Activated T-cell treated with anti-CD3 and anti-CD28 coated beads, Interleukin-2, amount 50 U/mL, for 72 hours (primary cell): ENCODE data around the gene RPLP2. TPM values are rescaled to one million over a fixed set of nuclear protein-coding genes. Genes with fewer than 3 reads are reported as not detected.

ENCODE experiments used
- ATAC-seq, 2 donors: fragments of 150-1000 bp; cut with Tn5 transposase; replicated peaks in 1 of 2; 2 replicates each; pipeline ENCODE4 v1.10.0; 2021; ENCODE audit warnings: moderate library complexity in 2 of 2, mild to moderate bottlenecking in 1 of 2
- DNase-seq, 2 donors: peaks; one replicate each; pipeline ENCODE4 v3.0.0; 2021 to 2022; ENCODE audit warnings: mixed read lengths in 1 of 2
- H3K27ac Mint-ChIP-seq: one replicate; pipeline ENCODE4 v1.8.0; 2022; ENCODE audit warnings: mild to moderate bottlenecking, moderate library complexity, mixed read lengths
- H3K27me3 Mint-ChIP-seq: one replicate; pipeline ENCODE4 v1.8.0; 2022; ENCODE audit warnings: low read depth, mixed read lengths
- H3K36me3 Mint-ChIP-seq, 2 donors: one replicate each; pipeline ENCODE4 v1.8.0; 2022; ENCODE audit warnings: mixed read lengths in 2 of 2, mild to moderate bottlenecking in 1 of 2; ENCODE audit not compliant: insufficient read depth in 2 of 2
- H3K4me1 Mint-ChIP-seq: one replicate; pipeline ENCODE4 v1.8.0; 2022; ENCODE audit warnings: low read depth, mixed read lengths
- H3K4me3 Mint-ChIP-seq, 2 donors: one replicate each; pipeline ENCODE4 v1.8.0; 2022; ENCODE audit warnings: mild to moderate bottlenecking in 2 of 2, mixed read lengths in 2 of 2, moderate library complexity in 2 of 2
- H3K9me3 Mint-ChIP-seq, 2 donors: one replicate each; pipeline ENCODE4 v1.8.0; 2022; ENCODE audit warnings: mixed read lengths in 2 of 2
- total RNA-seq, 2 donors: library from RNA; stranded (reverse); gene quantifications; one replicate each; pipeline ENCODE4 v1.2.3, GENCODE V29; 2022

The RPLP2 gene
- total RNA-seq, 2 donors from 2014 or later = 3,054 to 3,114 TPM

DNA sequence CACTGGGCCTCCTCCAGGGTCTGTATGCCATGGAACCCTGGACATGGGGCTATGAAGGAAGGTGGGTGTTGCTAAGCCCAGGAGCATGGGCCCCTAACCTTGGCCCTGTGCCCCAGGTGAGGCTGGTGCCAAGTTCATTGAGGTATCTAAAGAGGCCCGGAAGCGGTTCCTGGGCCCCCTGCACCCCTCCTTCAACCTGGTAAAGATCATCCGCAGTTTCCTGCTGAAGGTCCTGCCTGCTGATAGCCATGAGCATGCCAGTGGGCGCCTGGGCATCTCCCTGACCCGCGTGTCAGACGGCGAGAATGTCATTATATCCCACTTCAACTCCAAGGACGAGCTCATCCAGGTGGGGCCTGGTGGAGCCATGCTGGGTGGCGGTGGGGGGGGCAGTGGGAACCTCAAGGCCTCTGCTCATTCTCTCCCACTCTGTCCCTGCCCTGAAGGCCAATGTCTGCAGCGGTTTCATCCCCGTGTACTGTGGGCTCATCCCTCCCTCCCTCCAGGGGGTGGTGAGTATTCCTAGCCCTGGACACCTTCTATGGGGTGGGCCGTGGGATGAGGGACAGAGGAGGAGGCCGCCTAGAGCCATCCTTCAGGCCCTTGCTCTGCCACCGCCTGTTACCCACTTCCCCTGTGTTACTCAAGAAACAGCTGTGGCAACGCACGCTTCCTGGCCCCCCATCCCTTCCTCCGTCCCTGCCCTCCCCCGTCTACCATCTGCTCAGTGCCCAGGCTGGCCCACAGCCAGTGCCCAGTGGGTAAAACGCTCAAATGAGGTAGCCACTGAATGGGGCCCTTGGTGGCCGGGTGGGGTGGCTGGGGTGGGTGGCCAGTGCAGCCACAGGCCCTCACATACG, 12.0 kb downstream of the RPLP2 start:
- no peak for DNase-seq
- ATAC-seq = no peak
- Mint-ChIP-seq H3K36me3 (peaks cover 2 to 3% of the 10 kb centered on the region in 2 donors), H3K4me3 (peak overlapping the region in 1 of 2 donors; percentile 29), H3K9me3 (no peaks in the 10 kb centered on the region), H3K4me1 (peaks cover 15% of the 10 kb centered on the region), H3K27me3 (no peaks in the 10 kb centered on the region), H3K27ac (no peak overlapping the region)

GRCh38 chr11:823441-824291, 13.9 kb downstream of the RPLP2 start:
- peaks cover 2 to 3% of the 10 kb centered on the region in 2 donors for H3K36me3 Mint-ChIP-seq
- H3K9me3 Mint-ChIP-seq = no peaks in the 10 kb centered on the region
- no peak for ATAC-seq
- no peak overlapping the region for H3K27ac Mint-ChIP-seq
- H3K4me3 Mint-ChIP-seq = no peak overlapping the region
- H3K27me3 Mint-ChIP-seq = peaks cover 13% of the 10 kb centered on the region
- DNase-seq = no peak
- H3K4me1 Mint-ChIP-seq = peaks cover 20% of the 10 kb centered on the region

DNA sequence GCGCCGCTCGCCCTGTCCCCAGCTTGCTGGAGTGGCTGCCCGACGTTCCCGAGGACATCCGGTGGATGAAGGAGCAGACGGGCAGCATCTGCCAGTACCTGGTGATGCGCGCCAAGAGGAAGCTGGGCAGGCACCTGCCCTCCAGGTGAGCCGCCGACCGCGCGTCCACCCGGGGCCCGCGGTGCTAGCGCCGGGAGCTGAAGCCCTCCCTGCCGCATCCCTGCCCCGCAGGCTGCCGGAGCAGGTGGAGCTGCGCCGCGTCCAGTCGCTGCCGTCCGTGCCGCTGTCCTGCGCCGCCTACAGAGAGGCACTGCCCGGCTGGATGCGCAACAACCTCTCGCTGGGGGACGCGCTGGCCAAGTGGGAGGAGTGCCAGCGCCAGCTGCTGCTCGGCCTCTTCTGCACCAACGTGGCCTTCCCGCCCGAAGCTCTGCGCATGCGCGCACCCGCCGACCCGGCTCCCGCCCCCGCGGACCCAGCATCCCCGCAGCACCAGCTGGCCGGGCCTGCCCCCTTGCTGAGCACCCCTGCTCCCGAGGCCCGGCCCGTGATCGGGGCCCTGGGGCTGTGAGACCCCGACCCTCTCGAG, 14.6 kb downstream of the RPLP2 start:
- Mint-ChIP-seq H3K4me1 (peaks cover 26% of the 10 kb centered on the region), H3K27ac (no peak overlapping the region), H3K27me3 (peaks cover 20% of the 10 kb centered on the region), H3K4me3 (no peak overlapping the region), H3K36me3 (peaks cover 2 to 3% of the 10 kb centered on the region in 2 donors), H3K9me3 (no peaks in the 10 kb centered on the region)
- no peak for ATAC-seq
- DNase-seq = no peak

- ATAC-seq = no peak
- no peaks in the 10 kb centered on the region for H3K9me3 Mint-ChIP-seq
- no peak overlapping the region for H3K4me3 Mint-ChIP-seq
Measured at GRCh38 chr11:824942-825341, 15.2 kb downstream of the RPLP2 start.

GRCh38 chr11:825366-826226, 15.8 kb downstream of the RPLP2 start:
- Mint-ChIP-seq H3K4me3 (no peak overlapping the region), H3K36me3 (peaks cover 2 to 3% of the 10 kb centered on the region in 2 donors), H3K4me1 (peaks cover 28% of the 10 kb centered on the region), H3K27ac (no peak overlapping the region), H3K27me3 (peaks cover 24% of the 10 kb centered on the region), H3K9me3 (no peaks in the 10 kb centered on the region)
- DNase-seq = no peak
- no peak for ATAC-seq

More at GRCh38 chr11:824942-825341, 15.2 kb downstream of the RPLP2 start:
- DNase-seq = no peak
- Mint-ChIP-seq H3K27me3 (peaks cover 24% of the 10 kb centered on the region), H3K4me1 (peaks cover 29% of the 10 kb centered on the region), H3K36me3 (peaks cover 2 to 3% of the 10 kb centered on the region in 2 donors), H3K27ac (no peak overlapping the region)

DNA sequence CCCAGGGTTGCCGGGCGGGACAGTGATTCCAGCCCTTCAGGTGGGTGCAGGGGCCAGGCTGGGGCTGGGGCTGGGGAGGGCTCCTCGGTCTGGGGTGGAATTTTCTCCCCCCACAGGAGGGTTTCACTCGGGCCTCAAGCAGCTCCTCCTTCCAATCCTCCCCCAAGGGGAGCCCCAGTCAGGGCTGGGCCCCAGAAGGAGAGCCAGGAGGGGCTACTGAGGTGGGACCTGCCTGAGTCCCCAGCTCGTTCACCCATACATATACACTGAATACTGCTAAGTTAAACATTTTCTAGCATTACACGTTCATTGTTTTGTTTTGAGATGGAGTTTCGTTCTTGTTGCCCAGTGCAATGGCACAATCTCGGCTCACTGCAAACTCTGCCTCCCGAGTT, 16.5 kb downstream of the RPLP2 start:
- Mint-ChIP-seq H3K27ac (peak overlapping the region; percentile 46), H3K9me3 (no peaks in the 10 kb centered on the region), H3K36me3 (peaks cover 2 to 3% of the 10 kb centered on the region in 2 donors), H3K4me3 (peak overlapping the region; percentile 79 to 81), H3K27me3 (peaks cover 27% of the 10 kb centered on the region), H3K4me1 (peaks cover 23% of the 10 kb centered on the region)
- no peak for ATAC-seq
- DNase-seq = no peak

DNA sequence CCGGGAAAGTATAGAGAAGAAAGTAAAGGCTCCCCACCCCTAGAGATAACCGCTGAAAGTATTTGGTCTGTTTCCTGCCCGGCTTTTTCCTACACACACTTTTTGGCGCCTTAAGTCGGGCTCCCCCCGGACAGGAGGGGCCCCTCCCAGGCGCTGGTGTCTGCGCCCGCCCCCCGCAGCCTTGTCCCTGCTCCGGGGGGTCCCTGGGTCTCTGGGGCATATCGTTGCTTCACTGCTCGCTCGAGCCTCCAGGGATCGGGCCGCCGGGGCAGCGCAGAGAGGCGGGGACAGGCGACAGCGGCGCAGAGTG, 17.0 kb downstream of the RPLP2 start:
- no peaks in the 10 kb centered on the region for H3K9me3 Mint-ChIP-seq
- H3K4me1 Mint-ChIP-seq = peaks cover 26% of the 10 kb centered on the region
- H3K36me3 Mint-ChIP-seq = peaks cover 2 to 3% of the 10 kb centered on the region in 2 donors
- DNase-seq = no peak
- peaks cover 32% of the 10 kb centered on the region for H3K27me3 Mint-ChIP-seq
- peak in 1 of 2 donors; percentile 1 for ATAC-seq
- H3K27ac Mint-ChIP-seq = no peak overlapping the region
- H3K4me3 Mint-ChIP-seq = peak overlapping the region; percentile 79 to 81

DNA sequence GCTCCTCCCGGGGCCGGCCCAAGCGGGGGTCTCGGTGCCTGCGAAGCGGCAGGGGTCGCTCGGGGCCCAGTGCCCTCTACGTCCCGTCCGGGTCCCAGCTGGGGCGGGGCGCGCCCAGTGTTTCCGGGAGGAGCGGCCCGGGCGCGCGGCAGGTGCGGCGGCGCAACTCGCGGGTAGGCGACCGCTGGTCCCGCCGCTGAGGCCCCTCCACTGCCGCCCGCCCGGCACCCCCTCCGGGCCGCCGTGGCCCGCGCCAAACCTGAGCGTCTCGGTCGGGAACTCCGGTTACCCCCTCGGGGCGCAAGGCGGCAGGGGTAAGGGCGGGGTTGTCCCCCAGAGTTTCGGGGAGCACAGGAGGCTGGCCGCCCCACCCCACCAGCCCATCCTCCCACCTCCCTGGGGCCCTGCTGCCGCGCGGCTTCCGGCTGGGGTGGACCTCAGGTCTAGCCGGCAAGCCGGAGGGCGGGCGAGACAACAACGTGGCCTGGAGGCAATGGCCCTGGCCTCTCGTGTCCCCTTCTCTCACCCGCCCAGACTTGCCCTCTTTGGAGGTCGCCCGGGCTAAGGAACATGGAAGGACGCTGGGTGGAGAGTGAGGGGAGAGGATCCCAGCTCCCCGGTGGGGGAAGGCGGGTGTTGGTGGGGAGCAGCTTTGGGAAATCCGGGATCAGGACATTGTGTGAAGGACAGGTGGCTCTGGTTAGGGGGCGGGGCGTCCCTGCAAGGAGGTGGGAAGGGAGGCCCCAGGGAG, 17.6 kb downstream of the RPLP2 start:
- Mint-ChIP-seq H3K4me3 (peak overlapping the region; percentile 79 to 89), H3K9me3 (no peaks in the 10 kb centered on the region), H3K27ac (no peak overlapping the region), H3K4me1 (peaks cover 29% of the 10 kb centered on the region), H3K36me3 (peaks cover 2 to 3% of the 10 kb centered on the region in 2 donors), H3K27me3 (peaks cover 36% of the 10 kb centered on the region)
- DNase-seq = peak; percentile 48 to 57
- peak; percentile 28 to 49 for ATAC-seq

GRCh38 chr11:827897-828192, 18.1 kb downstream of the RPLP2 start, which contains the start of gene CRACR2B:
TSS of gene CRACR2B (plus strand) at chr11:827919. CDS start at chr11:828608, 689 bp downstream.
- Mint-ChIP-seq H3K9me3 (no peaks in the 10 kb centered on the region), H3K27me3 (peaks cover 36% of the 10 kb centered on the region), H3K27ac (no peak within 1 kb of the TSS), H3K4me1 (peaks cover 29% of the 10 kb centered on the region), H3K36me3 (peaks cover 2 to 3% of the 10 kb centered on the region in 2 donors), H3K4me3 (peak within 1 kb of the TSS; percentile 79 to 89)
- DNase-seq (no peak), ATAC-seq (no peak)

GRCh38 chr11:828506-829175, 18.9 kb downstream of the RPLP2 start:
- Mint-ChIP-seq H3K4me1 (peaks cover 29% of the 10 kb centered on the region), H3K4me3 (peak overlapping the region; percentile 79 to 89), H3K36me3 (peaks cover 2 to 3% of the 10 kb centered on the region in 2 donors), H3K27me3 (peaks cover 36% of the 10 kb centered on the region), H3K9me3 (no peaks in the 10 kb centered on the region), H3K27ac (no peak overlapping the region)
- ATAC-seq (no peak), DNase-seq (no peak)

DNA sequence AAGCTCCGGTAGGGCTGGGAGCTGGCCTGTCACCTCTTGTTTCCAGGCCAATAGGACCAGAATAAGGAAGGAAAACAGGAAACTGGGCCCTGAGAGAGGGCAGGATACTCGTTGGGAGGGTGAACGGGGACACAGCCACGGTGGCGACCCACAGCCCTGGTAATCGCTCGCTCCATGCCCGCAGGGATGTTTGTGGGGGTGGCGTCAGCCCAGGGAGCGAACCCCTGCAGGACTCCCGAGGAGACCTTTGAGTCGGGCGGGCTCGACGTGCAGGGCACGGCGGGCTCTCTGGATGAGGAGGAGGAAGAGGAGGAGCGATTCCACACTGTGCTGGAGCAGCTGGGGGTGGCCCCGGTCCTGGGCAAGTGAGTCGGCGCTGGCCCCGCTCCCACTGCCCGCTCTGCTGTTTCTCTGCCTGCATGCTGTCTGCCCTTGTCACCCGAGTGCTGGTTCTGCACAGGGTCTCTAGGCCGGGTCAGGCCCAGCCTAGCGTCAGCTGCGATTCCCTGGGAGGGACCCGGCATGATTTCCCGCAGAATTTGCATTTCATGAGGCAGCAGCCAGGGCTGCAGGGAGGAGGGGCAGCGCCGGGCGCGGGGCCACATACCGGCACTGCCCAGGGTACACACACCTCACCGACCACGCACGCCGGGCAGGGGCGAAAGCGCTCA, 19.5 kb downstream of the RPLP2 start:
- peaks cover 2 to 3% of the 10 kb centered on the region in 2 donors for H3K36me3 Mint-ChIP-seq
- no peak for ATAC-seq
- no peak for DNase-seq
- no peaks in the 10 kb centered on the region for H3K9me3 Mint-ChIP-seq
- peaks cover 36% of the 10 kb centered on the region for H3K27me3 Mint-ChIP-seq
- peaks cover 35% of the 10 kb centered on the region for H3K4me1 Mint-ChIP-seq
- peak overlapping the region; percentile 74 to 75 for H3K4me3 Mint-ChIP-seq
- no peak overlapping the region for H3K27ac Mint-ChIP-seq
